KBM-7 (cell line): ENCODE results near the gene TMEM229B.
"Not testable (repeated sequence)": the region's sequence is repeated elsewhere in the genome, so short reads cannot be mapped to it uniquely, and the experiment has no call there.

Experiments
- DNase-seq: peaks from one replicate; pipeline ENCODE4 v3.0.0-alpha.2; 2015
- in situ Hi-C: fragments of 300-500 bp; cut with MboI; formaldehyde crosslinking; loops from 2 replicates; pipeline ENCODE4 v1.14.3; 2020; ENCODE audit warnings: low sequenced_read_pairs, low pct_unique_long_range_greater_than_20kb, mixed read lengths

The TMEM229B gene

DNA sequence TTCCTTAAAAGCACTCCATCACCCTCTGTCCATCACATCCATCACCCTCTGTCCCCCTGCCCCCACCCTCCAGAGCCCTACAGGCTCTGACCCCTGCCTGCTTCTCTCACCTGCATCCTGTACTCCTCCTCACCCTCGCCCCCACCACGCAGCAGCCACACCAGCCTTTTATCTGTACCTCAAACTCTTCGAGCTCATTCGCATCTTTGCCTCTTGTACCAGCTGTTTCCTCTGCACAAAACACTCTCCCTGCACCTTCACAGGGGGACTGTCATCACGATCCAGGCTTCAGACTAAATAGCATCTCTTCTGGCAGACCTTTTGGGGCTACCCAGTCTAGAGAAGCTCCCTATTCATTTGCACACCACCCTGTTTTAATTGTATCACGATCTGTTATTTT is 24.1 kb downstream of the TMEM229B start:
- no peak for DNase-seq
- in situ Hi-C loops, result no loop called here

DNA sequence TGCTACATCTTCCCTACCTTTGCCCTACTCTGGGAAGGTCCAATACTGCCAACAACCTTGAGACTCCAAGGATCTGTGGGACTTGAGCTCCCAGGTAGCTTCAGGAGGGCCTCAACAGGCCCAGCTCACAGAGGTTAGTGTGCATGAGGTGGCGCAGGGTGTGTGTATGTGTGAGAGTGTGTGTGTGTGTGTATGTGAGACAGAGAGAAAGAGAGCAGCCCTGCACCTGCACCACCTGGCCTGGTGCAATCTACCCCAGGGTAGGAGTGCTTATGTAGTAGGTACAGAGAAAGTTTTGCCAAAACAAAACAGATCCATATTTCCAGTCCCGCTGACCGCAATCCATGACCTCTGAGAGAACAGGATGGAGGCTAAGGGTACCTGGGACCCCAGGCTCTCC is 24.6 kb downstream of the TMEM229B start:
- no peak for DNase-seq
- in situ Hi-C loops, result no loop called here

DNA sequence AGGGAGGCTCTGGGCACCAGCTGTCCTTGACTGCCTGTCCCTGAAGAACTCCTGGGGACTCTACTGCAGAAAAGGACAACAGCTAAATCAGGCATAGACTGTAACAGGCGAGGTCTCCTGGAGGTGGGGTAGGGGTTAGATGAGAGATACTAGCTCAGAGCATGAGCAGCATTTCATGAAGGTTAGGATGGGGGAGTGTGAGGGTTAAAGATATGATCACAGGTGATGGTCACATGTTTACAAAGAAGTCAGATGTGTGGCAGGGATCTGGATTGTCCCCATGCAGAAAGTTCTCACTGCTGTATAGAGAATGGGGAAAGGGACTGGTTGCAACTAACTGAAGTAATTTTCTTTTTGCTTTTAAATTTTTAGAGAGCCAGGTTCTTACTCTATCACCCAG is 26.5 kb downstream of the TMEM229B start:
- in situ Hi-C loops, result no loop called here
- DNase-seq, result no peak

DNA sequence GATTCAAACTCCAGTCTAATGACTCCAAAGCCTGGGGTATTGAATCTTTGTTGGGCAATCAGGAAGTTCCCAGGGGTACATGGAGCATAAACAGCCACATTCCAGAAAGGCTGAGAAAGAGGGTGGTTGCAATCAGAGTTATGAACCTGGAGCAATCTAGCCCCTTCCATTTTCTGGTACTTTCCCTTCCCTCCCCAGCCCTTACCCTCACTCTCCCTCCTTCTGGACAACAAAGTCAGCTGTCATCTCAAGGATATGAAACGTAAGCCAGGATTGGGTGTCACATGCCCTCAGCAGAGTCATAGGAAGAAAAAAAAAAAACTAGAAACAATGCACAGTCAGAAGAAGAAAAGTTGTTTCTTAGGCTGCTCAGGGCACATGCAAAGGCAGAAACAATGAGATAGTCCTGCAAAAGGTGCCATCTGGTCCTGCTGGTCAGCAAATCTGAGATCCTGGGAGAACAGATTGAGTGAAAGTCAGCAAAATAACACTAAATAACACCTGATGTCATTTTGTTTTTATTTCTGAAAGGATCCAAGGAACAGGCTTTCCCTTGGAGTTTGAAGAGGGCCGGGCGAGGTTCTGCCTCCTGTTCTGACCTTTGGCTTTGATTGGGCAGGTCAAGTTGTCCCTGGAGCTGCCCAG is 27.1 kb downstream of the TMEM229B start:
- DNase-seq, result no peak
- in situ Hi-C loops, result no loop called here

DNA sequence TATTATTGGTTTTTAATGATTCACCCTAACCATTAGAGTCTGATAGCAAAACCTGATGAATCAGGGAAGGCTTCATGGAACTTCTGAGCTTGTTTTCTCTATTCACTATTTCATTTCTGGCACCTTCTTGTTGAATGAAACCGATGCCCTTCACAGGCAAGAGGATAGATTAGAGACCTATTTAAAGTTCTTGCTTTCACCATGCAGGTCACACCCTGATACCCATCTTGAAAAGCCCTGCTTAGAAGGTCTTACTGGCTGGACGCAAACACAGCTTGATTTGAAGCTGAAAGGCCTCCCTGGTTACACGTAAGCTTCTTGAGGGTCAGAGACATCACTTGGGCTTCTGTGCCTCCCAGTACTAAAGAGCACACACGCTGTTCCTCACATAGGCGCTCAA is 29.2 kb downstream of the TMEM229B start:
- in situ Hi-C loops, result no loop called here

DNA sequence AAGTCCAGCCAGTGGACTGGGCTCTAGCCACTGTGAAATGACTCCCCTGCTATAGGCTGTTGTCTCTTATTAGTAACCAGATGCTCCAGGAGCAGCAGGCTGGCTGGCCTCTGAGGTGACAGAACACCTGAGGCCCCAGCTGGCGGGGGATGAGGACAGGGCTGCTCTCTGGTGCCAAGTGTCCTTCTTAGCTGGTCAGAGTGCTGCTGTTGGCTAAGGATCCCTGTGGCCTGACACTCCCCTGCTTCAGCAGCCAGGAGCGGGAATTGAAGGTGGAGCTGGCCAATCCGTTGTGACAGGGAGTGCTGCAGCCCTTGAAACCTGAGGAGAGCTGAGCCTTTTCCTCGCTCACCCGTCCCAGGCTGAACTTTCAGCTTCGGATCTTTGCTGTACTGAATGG is 30.7 kb downstream of the TMEM229B start:
- DNase-seq, result no peak
- in situ Hi-C loops, result no loop called here

More for the DNA sequence above, 29.2 kb downstream of the TMEM229B start:
- no peak for DNase-seq

DNA sequence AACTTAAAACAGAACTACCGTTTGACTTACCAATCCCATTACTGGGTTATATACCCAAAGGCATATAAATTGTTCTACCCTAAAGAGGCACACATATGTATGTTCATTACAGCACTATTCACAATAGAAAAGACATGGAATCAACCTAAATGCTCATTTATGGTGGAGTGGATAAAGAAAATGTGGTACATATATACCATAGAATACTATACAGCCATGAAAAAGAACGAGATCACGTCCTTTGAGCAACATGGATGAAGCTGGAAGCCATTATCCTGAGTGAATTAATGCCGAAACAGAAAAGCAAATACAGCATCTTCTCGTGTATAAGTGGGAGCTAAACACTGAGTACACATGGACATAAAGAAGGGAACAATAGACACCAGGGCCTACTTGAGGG is 31.8 kb downstream of the TMEM229B start:
- DNase-seq, result no peak
- in situ Hi-C loops, result no loop called here

DNA sequence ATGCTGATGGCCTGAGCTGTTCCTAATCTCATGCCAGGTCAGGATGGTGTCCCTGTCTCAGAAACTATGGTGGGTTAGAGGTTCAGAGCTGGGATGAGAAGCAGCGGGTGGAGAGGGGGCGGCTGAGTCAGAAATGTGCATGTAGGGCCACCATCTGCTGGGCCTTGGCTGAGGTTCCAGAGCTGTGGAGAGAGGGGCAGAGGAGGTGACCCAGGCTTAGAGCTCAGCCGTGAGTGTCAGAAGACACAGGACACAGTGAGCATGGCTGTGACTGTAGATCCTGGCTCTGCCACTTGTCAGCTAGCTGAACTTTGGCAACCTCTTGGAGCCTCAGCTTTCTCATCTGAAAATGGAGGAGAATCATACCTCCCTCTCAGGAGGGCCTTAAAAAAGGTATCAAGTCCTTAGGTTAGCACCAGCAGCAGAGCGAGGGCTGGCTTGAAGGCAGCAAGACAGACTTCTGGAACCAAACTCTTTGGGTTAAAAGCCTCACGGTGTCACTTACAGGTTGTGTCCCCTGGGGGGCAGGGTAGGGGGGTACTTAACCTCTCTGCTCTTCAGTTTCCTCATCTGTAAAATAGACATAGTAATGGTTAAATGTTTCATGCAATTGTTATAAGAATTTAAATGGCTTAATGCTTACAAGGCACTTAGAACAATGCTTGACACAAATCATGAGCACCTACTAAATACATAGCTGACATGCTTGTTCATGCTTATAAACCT is 34.8 kb downstream of the TMEM229B start:
- in situ Hi-C loops, result no loop called here
- no peak for DNase-seq

DNA sequence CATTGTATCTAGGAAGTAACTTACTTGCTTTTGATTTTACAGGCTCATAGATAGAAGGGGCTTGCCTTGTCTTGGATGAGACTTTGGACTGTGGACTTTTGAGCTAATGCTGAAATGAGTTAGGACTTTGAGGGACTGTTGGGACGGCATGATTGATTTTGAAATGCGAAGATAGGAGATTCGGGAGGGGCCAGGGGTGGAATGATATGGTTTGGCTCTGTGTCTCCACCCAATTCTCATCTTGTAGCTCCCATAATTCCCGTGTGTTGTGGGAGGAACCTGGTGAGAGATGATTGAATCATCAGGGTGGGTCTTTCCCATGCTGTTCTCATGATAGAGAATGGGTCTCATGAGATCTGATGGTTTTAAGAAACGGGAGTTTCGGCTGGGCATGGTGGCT is 36.9 kb downstream of the TMEM229B start:
- DNase-seq, in situ Hi-C loops: not testable (repeated sequence)

DNA sequence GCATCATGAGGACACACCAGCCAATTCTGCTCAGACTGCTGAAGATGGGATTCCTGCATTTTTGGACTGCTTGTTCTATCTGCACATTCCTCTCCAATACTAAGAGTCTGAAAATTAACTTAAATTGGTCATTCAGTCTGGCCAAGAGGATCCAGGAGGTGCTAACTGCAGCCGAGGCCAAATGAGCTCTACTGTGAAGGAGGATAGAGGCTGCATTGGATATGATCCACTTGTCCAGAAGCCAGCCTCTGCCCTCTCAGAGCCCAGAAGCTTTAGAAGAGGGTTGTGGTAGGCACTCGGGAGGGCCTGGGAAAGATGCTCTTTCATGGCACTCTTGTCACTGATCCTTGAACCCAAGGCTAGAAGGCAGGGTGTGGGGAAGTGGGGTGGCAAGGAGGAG is 39.4 kb downstream of the TMEM229B start:
- no peak for DNase-seq
- in situ Hi-C loops, result no loop called here

DNA sequence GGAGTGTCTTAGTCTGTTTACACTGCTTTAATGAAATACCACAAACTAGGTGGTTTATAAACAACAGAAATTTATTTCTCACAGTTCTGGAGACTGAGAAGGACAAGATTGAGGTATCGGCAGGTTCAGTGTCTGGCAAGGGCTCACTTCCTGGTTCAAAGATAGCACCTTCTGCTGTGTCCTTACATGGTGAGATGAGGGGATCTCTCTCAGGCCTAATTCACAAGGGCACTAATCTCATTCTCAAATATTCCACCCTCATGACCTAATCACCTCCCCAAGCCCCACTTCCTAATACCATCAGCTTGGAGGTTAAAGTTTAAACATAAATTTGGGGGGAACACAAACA is 41.5 kb downstream of the TMEM229B start:
- DNase-seq, result no peak

DNA sequence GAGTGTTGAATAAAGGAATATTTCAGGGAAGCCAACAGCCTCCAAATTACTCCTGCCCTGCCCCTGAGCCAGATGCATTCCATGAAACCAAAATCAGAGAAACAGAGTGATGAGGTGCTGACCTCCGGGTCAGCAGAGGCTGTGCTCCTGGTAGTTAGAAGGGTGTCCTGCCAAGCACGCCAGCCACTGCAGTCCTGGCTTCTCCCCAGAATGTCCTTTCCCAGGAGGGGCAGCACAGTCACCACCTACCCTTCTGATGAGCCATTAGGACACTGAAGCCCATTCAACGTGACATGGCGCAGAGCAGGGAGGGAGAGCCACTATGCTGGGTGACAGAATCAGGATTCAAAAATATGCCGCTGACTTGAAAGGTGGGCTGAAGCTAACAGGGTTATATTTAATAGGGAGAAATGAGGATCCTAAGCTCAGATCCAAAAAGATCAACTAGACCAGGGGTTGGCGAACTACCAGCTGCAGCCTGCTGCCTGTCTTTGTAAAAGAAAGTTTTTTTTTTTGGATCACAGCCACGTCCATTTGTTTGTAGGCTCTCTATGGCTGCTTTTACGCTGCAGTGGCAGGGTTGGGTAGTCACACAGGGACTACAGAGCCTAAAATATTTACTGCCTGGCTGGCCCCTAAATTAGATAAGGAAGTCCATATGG is 42.0 kb downstream of the TMEM229B start:
- no peak for DNase-seq
- in situ Hi-C loops, result no loop called here

More for the DNA sequence above, 41.5 kb downstream of the TMEM229B start:
- in situ Hi-C loops, result no loop called here

DNA sequence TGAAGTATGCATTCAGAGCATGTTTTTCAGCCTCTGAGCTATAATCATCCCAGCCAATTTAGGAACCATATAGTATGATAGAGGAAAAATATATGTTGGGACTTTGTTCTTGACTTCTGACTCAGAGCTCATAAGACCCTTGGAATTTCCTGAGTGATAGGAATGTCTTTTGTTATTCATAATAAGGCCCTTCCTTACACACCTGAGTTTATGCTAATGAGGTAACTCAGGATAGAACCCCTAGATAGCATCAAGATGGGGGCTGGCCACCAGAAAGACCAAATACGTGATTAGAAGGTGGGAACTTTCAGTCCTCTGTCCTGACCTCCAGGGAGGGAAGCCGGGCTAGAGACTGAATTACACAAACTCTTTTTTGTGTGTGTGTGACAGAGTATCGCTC is 44.1 kb downstream of the TMEM229B start:
- in situ Hi-C loops, result no loop called here
- no peak for DNase-seq

DNA sequence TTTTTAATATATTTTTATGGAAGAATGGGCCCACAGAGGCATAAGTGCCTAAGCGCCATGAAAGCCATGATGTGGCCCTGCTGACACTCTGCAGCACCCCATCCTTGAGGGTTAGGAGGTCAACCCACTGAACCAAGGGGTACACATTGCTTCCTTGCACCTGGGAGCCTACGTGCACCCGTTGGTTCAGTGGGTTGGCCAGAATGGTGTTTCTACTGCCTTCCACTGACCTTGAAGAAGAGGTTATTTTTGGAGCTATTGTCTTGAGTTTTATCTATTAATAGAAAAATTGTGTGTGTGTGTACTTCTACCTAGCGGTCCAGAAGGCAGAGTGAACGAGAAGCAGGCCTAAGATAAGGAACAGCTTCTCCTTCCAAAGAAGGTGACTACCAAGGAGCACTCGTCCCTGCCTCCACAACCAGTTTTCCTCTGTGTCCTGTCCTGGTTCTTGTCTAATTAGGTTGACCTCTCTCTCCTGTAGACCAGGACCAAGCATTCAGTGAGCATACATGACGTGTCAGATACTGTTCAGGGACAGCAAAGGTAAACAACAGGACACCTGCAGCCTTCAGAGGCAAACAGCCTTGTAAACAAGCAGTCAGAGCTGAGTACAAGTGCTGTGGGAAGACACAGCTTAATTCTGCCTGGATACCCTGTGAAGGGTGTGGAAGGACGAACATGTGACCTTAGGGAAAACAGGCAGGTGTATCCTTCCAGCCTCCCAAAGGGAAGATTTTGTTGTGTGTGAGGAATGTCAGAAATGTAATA is 46.2 kb downstream of the TMEM229B start:
- DNase-seq, result no peak
- in situ Hi-C loops, result no loop called here

DNA sequence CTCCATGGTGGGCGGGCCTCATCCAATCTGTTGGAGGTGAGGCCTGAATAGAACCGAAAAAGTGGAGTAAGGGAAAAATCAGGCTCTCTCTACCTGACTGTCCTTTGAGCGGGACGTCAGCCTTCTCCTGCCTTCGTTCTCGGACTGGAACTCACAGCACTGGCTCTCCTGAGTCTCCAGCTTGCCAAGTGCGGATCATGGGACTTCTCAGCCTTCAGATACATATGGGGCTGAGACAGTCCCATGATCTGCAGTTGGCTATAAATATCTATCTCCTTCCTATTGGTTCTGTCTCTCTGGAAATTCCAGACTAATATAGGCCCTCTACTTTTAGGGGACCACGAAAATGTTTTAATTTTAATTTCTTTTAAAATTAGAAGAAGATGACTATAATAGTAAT is 46.8 kb downstream of the TMEM229B start:
- in situ Hi-C loops, result no loop called here
- no peak for DNase-seq

DNA sequence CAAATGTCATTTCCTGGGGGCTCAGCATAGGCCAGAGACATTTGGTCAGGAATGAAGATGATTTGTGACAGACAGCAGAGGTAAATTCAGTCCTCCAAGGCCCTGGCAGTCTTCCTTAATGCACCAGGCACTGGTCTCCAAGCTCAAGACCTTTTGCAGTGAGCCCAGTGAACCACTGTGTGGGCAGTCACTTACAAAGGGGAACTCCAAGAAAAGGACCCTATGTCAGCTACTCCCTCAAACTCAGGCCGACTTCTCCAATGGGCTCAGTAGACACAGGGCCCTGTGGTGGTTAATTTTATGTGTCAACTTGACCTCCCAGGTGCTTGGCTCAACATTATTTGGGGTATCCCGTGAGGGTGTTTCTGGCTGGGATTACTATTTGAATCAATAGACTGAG is 47.3 kb downstream of the TMEM229B start:
- in situ Hi-C loops, result no loop called here
- no peak for DNase-seq

DNA sequence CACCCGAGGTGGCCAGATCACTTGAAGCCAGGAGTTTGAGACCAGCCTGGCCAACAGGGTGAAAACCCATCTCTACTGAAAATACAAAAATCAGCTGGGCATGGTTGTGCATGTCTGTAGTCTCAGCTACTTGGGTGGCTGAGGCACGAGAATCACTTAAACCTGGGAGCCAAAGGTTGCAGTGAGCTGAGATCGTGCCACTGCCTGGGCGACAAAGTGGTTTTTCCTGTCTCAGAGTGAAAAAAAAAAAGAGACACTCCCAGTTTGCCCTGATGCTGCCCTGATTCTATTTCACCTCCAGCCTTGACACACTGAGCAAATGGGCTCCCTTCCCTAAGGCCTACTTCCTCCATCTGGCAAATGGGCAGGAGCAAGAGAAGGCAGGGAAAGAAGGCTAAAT is 48.0 kb downstream of the TMEM229B start:
- in situ Hi-C loops, result no loop called here
- DNase-seq, result no peak

DNA sequence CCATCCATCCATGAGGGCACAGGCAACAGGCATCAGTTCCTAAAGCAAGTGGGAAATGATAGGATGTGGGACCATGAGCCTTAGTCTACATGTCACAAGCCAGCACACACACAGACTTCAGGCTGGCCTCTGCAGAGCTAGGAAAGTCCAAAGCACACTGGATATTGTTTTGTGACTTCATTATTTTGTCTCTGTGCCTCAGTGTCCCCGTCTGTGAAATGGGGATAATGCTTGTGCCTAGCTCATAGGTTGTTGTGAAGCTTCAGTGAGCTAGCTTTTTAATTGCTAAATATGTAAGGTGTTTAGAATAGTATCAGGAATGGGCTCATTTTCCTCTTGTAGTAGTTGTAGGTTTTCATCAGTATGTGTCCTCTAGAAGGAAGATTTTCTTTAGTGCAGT is 49.6 kb downstream of the TMEM229B start:
- in situ Hi-C loops, result no loop called here
- no peak for DNase-seq

DNA sequence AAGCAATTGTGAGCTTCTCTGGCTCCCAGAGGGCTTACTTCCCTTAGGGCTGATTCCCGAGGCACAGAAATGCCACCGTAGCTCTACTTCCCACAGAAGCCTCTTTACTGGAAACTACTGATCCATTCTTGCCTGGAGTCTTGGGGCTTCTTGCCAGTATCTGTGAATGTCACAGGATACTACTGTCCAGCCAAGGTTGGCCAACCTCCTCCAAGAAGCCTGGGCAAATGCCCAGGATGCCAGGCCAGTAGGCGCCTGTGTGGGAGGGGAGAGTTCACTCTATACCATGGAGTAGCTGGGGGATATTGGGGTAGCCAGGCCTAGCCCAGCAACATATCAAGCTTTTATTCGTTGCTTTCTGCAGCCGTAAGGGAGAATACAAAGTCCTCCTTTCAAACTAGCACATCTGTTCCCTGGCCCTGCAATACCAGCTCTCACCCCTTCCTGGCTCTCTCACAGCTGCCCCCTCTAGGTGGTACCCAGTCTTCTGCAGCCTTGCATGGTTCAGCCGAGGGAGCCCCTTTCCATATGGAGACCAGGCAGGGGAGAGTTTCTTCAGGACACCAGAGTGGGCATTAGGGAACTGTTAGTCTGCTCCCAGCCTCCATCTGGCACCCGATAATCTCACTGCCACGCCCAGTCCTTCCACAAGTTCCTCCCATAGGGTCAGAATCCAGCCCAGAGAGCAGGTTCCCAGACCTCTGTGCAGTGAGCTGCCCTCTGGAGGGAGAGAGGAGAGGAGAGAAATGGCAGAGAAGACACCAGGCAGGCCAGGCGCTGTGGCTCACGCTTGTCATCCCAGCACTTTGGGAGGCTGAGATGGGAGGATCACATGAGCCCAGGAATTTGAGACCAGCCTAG is 52.3 kb downstream of the TMEM229B start:
- in situ Hi-C loops, result no loop called here
- DNase-seq, result no peak
